LNCAP (cell line): Measurements from ENCODE around the gene EPHB2.

Experiments
- TF ChIP-seq, protein P1 (sequence below): fragments of 450-650 bp; IDR thresholded peaks from 2 replicates; pipeline ENCODE4 v1.5.1; 2017; ENCODE audit warnings: mild to moderate bottlenecking

The EPHB2 gene

GRCh38 chr1:22789356-22789994, 78.8 kb downstream of the EPHB2 start:
- TF ChIP-seq, protein P1, sequence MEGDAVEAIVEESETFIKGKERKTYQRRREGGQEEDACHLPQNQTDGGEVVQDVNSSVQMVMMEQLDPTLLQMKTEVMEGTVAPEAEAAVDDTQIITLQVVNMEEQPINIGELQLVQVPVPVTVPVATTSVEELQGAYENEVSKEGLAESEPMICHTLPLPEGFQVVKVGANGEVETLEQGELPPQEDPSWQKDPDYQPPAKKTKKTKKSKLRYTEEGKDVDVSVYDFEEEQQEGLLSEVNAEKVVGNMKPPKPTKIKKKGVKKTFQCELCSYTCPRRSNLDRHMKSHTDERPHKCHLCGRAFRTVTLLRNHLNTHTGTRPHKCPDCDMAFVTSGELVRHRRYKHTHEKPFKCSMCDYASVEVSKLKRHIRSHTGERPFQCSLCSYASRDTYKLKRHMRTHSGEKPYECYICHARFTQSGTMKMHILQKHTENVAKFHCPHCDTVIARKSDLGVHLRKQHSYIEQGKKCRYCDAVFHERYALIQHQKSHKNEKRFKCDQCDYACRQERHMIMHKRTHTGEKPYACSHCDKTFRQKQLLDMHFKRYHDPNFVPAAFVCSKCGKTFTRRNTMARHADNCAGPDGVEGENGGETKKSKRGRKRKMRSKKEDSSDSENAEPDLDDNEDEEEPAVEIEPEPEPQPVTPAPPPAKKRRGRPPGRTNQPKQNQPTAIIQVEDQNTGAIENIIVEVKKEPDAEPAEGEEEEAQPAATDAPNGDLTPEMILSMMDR: no peak

- TF ChIP-seq, protein P1: no peak
Measured at GRCh38 chr1:22790232-22791008, 79.8 kb downstream of the EPHB2 start.

DNA sequence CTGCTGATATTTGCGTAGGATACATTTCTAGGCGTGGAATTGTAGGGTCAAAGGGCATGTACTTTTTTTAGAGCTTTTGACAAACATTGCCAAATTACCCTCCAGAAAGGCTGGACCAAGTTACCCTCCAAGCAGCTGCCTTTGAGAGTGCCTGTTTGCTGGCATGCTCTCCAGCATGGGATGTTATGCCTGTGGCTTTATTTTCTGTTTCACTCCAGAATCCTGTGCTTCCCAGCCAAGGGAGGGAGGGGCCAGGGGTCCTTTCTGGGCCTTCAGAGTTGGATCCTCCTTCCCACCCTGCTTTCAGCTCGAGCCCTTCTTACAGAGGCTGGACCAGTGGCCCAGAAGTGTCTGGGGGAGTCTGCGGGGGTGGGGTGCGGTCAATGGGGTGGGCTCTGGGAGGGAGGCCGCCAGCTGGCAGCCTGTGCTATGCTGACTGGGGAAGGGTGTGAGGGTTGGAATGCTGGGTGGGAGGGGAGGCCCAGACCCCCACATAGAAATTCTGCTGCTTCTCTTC, 81.2 kb downstream of the EPHB2 start:
- TF ChIP-seq, protein P1: no peak

DNA sequence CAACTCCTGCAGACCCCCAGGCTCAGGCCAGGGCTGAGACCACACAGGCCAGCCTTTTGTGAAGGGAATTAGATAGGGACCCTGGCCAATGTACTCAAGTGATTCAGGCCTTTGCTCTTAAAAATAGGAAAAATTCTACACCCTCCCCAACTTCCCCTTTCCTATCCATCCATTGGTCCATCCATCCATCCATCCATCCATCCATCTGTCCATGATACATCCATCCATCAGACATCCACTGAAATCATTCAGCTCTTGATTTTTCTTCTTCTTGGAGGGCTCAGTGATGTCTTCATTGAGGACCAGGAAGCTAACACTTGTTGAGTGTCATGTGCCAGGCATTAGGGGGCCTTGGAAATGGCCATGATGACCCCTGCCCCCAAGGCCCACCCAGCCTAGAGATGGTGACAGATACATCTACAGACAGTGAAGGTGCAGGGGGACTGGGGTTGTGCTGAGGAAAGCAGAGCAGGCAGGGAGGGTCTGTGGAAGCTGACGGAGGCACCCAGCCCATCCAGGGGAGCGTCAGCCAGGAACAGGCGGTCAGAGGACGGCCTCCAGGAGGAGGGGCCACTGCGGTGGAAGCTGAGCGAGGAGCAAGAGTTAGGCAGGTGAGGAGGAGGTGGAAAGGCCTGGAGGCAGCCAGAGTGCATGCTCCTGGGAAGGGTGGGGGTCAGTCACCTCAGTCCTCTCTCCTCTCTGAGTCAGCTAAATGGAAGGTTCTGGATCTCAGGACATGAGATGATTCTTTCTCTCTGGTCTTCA, 81.9 kb downstream of the EPHB2 start:
- TF ChIP-seq, protein P1: no peak

DNA sequence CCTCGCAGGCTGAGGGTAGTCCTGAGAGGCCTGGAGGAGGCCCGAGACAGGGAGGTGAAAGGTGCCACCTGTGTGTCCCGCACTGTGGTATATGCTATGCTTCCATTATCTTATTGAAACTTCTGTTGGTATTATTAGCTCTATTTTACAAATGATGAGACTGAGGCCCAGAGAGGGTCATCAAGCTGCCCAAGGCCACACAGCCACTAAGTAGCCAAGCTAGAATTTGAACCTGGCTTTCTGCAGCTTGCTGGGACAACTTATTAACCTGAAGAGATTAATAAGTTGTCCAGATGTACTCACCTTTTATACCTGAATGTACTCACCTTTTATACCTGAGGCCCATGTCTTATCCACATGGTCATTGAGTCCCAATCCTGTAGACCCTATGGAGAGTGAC, 83.0 kb downstream of the EPHB2 start:
- TF ChIP-seq, protein P1: no peak

DNA sequence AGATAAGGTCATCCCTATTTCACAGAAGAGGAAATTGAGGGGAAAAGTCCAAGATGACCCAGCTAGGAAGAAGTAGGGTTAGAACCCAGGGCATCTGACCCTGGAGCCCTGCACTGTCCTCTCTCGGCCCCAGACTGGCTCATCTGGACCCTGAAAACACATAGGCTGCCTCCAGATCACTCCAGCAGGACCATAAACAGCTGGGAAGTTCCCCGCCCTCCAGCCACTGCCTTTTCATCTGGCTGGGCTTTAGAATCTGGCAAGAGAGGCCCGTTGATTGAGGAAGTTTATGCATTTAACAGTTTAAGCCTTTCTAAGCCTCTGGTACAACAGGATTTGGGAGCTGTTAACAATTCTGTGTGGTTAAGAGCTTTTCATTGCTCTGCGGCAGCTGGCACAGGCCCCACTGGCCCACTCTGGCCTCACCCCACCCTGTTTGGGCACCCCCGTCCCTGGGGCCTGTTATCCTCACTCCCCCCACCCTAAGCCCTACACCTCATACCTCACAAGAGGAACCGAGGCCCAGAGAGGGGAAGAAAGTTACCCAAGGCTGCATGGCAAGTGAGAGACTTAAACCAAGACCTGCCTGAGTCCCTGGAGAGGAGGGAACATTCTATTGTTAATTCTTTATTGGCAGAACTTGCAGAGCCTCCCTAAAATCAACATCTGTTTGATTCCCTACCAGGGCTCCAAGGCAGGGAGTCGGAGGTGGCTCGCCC, 84.2 kb downstream of the EPHB2 start:
- TF ChIP-seq, protein P1: no peak

GRCh38 chr1:22795366-22795714, 84.7 kb downstream of the EPHB2 start:
- TF ChIP-seq, protein P1: no peak
